Stimulated activated CD8-positive, alpha-beta memory T cell treated with anti-CD3 and anti-CD28 coated beads, Interleukin-12 subunit alpha, Interleukin-12 subunit beta, amount 100 ng/mL, for 1 hour (primary cell): ENCODE data around the gene IGSF9.

Experiments used
- DNase-seq: peaks from one replicate; pipeline ENCODE4 v3.0.0-alpha.2; 2020; ENCODE audit warnings: low read depth

IGSF9 gene

DNA sequence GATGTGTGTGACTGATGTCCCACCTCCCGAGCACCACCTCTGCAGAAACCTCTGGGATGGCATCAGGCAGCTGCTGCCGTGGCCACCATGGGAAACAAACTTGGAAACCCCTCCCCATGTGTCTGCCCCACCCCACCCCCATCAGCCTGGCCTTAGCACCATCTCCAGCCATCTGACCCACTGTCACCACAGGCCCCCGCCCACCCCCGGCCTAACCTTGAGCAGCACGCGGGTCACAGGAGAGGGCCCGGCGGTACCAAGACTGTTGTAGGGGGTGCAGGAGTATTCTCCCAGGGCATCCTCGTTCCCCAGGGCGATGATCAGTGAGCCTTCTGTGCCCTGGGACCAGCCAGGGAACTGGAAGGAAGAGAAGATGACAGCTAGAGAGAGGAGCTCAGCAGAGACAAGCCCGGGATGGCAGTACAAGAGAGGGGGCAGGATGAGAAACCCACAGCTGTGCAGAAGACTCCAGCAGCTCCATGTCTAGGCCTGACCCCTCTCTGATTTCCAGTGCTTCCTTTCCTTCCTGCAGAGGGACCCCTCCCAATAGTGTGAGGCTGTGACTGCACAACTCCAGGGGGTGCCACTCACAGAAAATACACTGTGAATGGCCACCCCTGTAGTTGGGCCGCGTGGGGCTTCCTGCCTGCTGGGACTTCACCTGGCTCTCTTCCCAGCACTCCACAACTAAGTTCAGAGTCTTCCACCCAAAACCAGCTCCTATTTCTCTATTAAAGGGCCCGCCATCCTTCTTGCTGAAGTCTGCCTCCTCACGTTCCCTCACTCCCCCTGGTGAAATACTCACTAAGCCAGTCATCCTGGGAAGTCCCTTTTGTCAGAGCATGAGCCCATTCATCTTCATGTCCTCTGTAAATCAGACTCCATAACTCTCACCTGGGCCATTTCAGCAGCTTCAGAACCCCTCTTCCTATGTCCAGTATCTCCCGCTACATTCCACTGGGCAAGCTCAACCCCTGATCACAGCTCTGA lies 12.8 kb downstream of the IGSF9 start:
- no peak for DNase-seq

DNA sequence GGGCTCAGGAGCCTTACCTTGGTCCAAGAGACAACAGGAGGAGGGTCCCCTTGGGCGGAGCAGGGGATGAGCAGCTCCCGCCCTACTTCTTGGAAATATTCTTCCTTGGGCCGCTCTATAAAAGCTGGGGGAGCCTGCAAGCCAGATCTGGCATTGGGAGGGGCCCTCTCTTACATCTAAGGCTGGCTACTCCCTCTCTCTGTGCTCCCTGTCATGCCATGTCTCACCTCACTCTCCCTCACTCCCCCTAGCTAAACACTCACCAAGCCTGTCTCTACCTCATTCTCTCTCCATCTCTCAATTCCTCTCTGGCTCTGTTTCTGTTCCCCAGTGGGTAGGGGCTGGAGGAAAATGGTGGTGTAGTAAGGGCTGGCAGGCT lies 13.6 kb downstream of the IGSF9 start:
- DNase-seq, result no peak

DNA sequence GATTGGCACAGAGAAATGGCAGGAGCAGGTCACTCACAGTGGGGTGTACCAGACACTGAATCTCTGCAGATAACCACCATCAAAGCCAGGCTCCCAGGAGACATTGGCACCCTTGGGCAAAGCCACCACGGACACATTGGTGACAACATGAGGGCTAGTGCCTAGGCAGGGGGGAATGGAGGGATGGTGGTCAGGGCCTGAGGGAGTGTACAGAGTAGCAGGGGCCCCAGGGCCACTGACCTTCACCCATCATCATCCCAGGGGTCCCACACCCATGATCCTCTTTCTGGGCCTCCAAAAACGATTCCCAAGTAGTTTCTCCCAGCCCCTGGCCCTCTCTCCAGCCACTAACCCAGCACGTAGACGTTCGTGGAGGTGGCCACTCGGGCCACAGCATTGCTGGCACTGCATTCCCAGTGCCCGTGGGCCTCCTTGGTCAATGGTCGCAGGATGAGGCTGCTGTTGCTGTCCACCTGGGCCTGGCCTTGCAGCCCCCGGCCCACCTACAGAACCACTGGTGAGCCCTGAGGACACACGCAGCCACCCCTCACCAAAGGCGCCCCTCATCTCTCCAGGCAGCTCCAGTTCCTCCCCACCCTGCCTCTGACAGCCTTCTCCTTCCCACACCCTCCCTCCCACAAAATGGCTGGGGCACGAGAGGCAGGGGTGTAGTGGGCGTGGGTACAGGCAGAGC lies 14.2 kb downstream of the IGSF9 start:
- DNase-seq, result no peak

- DNase-seq, result no peak
Measured at GRCh38 chr1:159930634-159931033, 14.8 kb downstream of the IGSF9 start.

DNA sequence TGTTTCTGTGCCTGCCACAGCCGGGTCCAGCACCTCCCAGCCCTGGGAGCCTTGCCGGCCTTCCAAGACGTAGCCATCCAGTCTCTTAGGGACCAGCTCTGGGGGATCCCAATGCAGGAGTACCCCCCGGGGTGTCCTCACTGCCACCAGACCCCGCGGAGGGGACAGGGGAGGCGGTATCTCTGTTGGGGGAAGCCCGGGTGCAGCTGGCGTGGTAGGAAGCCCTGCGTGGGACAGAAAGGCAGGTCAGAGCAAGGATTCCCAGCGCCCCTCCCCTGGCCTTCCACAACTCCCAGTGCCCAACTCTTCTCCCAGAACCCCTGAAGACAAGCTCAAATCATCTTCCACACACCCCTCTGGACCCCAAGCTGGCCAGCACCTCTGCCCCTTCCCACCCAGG lies 15.2 kb downstream of the IGSF9 start:
- no peak for DNase-seq

- no peak for DNase-seq
Measured at GRCh38 chr1:159929155-159930051, 16.0 kb downstream of the IGSF9 start.

GRCh38 chr1:159928491-159929050 lies 16.8 kb downstream of the IGSF9 start:
- DNase-seq, result no peak

GRCh38 chr1:159927849-159928431 lies 17.5 kb downstream of the IGSF9 start:
- no peak for DNase-seq

DNA sequence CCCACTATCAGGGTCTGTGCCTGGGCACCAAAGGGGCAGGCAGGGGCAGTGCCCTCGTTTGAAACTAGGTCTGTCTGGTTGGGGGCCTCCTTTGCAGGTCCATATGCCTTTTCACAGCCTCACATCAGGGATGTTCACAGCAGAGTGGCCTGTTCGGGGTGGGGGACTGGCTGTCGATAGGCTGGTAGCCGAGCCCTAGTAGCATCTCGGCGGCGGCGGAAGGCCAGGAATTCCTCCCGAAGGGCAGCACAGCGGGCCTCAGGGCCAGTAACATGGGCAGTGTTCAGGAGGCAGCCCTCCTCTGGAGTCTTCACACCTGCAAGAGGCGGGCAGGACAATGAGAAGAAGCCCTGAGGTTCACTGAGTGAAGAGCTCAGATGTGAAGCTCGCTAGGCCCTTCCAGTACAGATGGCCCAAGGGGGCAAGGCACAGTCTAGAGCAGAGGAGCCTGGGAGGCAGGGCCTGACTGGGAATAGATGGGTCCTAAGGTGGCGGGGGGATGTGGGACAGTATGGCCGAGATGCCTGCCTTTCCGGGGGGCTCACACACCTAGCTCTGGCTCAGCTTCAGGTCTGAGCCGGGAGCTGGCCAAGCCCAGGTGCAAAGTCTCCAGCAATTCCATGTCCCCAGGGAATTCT lies 18.1 kb downstream of the IGSF9 start:
- DNase-seq, result no peak

DNA sequence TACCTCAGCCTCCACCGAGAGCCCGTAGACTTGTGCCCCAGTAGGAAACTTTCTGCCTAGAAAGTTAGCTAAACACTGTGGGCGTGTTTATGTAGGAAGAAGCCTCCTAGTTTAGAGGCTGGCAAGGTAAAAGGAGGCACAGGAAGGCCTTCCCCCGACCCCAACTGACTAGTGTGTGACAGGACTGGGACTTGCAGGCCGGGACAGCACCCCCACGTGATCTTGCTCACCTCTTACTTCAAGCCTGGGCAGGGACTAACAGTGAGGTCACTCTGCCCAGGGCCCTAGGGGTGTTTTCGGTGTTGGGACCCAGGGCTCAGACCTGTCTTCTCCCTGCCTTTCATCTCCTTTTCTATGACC lies 19.7 kb downstream of the IGSF9 start:
- DNase-seq, result no peak

DNA sequence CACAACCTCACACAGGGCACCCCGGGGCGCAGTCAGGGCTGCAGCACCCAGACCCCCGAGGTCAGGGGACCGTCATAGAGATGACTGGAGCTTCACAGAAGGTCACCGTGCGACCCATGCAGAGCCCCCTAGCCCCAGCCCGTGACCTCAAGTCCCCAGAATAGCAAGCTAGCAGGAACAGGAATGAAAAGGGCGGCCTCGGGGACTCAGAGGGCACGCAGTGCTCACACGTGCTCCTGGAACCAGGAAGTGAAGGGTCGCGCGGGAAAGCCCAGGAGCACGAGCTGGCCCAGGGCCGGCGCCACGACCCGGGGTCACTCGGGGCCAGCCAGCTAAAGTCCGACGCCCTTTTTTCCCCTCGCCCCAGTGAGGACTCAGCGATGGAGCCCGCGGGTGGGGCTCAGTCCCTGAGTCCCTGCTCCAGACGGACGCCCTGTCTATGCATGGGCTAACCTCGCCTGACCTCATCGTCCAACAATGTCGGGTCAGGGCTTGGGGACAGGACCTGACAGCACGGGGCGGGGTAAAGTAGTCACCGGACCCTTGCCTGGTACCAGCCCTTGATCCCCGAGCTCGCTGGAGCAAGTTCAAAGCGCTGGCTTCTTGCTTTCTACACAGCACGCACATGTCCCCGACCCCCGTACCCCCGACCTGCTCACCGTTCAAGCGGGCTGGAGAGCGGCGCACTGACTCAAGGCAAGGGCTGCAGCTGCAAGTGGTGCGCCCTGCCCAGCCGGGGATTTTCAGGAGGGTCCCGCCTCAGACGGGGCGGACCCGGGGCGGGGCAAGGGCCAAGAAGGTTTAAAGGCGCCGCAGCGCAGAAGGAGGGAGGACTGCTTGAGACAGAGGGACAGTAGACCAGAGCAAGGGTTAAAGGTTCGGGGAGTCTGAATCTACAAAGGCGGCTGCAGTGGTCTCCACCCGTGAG lies 20.4 kb downstream of the IGSF9 start, which contains the start of gene TAGLN2:
TAGLN2 (minus strand) TSS at position 717 of the 928 bp plus-strand sequence. CDS start 4,998 bp downstream, outside the sequence.
- DNase-seq, result peak; percentile 84

- peak; percentile 33 for DNase-seq
Measured at GRCh38 chr1:159924025-159924790, 21.2 kb downstream of the IGSF9 start.

GRCh38 chr1:159923203-159924024 lies 22.0 kb downstream of the IGSF9 start:
- peak; percentile 87 for DNase-seq

- no peak for DNase-seq
Measured at GRCh38 chr1:159922511-159923202, 22.8 kb downstream of the IGSF9 start.

DNA sequence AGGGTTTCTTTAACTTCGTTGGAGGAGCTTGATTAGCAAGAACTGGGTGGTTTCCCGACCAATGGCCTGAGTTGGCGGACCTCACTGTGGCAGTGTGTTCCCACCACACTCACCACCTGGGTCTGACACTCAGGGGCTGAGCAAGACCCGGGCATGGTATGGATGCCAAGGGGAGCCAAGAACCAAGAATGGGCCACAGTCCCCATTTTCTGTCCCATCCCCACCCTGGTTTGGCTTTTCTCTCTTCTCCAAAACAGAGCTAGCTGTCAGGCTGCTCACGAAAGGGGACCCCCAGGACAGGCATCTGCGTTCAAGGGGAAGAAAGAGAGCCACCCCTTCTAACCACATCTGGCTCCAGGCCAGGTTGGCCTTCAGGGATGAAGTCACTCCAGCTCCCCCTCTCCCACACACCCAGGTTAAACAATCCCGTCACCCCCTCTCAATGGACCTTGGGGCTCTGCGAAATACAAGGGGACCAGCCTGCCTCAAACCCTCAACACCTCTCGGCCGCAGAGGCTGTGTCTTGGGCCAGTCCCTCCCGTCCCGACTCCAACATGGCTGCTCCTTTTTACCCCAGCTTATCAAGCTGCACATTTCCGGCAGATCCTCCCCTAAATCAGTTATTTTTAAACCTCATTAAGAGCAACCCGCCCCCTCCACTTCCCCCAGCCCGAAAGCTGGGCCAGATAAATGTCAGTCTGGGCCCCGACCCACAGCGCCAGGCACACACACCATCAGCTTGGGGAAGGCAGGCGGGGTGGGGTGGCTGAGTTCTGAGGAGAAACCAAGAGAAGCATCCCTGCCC lies 23.5 kb downstream of the IGSF9 start:
- DNase-seq, result no peak

GRCh38 chr1:159921251-159921650 lies 24.2 kb downstream of the IGSF9 start:
- no peak for DNase-seq

DNA sequence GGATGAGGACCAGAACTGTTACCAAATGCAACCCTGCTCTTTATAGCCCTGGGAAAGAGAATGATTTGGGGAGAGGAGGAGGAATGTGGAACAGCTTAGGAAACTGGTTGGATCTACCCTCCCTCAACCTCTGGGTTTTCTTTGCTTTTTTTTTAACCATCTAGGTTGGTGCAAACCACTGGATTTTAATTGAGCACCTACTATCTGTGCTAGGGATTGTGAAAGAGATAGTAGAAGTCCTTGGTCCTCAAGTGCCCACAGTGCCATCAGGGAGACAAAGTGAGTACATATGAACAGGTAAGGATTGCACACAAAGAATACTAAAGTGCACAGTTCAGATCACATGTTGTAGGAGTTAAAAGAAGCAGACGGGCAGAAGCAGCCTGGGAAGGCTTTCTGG lies 24.8 kb downstream of the IGSF9 start:
- DNase-seq, result no peak
